ENCODE measurements around the gene FGF6. TPM values are rescaled to one million over a fixed set of nuclear protein-coding genes. Genes with fewer than 3 reads are reported as not detected.
A peak's percentile ranks its signal among the peaks of the same experiment; 100 is the strongest.

FGF6 gene
- total RNA-seq, 1 donor from 2014 or later = not detected

DNA sequence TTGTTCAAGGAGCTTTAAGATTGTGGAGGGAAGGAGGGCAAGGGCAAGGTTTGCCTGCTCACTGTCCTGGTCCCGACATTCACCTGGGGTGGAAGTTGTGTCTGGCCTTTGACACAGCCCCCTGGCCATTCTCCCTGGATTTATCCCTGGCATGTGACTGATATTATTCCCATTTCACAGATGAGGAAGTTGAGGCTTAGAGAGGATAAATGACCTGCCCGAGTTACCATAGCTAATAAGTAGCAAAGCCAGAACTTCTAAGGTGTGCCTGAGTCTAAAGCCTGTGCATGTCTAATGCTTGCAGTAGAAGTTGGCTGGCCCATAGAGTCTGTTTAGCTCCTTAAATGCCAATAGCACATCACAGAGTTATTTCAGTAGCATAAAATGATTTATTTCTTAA, 720 bp upstream of the FGF6 start:
- Mint-ChIP-seq H3K4me3 (ENCODE audit: low read depth) (no peak overlapping the region), H3K27me3 (peaks cover 66% of the 10 kb centered on the region), H3K4me1 (ENCODE audit: low read depth) (peaks cover 1% of the 10 kb centered on the region), H3K27ac (no peak overlapping the region), H3K9me3 (ENCODE audit: low read depth) (no peaks in the 10 kb centered on the region), H3K36me3 (ENCODE audit: insufficient read depth) (no peaks in the 10 kb centered on the region)
- no peak for DNase-seq (ENCODE audit: low spot score, unreplicated experiment)
- no peak for TF ChIP-seq CTCF (IDR thresholded peaks at IDR 0.05; ENCODE audit: unreplicated experiment)

GRCh38 chr12:4444031-4444430, 1.6 kb downstream of the FGF6 start:
- Mint-ChIP-seq H3K27ac (no peak overlapping the region), H3K36me3 (ENCODE audit: insufficient read depth) (no peaks in the 10 kb centered on the region), H3K4me3 (ENCODE audit: low read depth) (no peak overlapping the region), H3K27me3 (peaks cover 69% of the 10 kb centered on the region), H3K9me3 (ENCODE audit: low read depth) (no peaks in the 10 kb centered on the region), H3K4me1 (ENCODE audit: low read depth) (peaks cover 3% of the 10 kb centered on the region)
- no peak for DNase-seq (ENCODE audit: low spot score, unreplicated experiment)
- TF ChIP-seq CTCF (IDR thresholded peaks at IDR 0.05; ENCODE audit: unreplicated experiment) = no peak

GRCh38 chr12:4443616-4444015, 2.0 kb downstream of the FGF6 start:
- Mint-ChIP-seq H3K4me1 (ENCODE audit: low read depth) (peaks cover 3% of the 10 kb centered on the region), H3K27ac (no peak overlapping the region)
- peak; percentile 8 for DNase-seq (ENCODE audit: low spot score, unreplicated experiment)

GRCh38 chr12:4441355-4442335, 4.0 kb downstream of the FGF6 start:
- Mint-ChIP-seq H3K9me3 (ENCODE audit: low read depth) (no peaks in the 10 kb centered on the region), H3K36me3 (ENCODE audit: insufficient read depth) (no peaks in the 10 kb centered on the region), H3K27ac (no peak overlapping the region), H3K4me3 (ENCODE audit: low read depth) (no peak overlapping the region), H3K4me1 (ENCODE audit: low read depth) (peaks cover 3% of the 10 kb centered on the region), H3K27me3 (peaks cover 74% of the 10 kb centered on the region)
- peak; percentile 8 for DNase-seq (ENCODE audit: low spot score, unreplicated experiment)
- TF ChIP-seq CTCF (IDR thresholded peaks at IDR 0.05; ENCODE audit: unreplicated experiment) = no peak

More at GRCh38 chr12:4443616-4444015, 2.0 kb downstream of the FGF6 start:
- H3K36me3 Mint-ChIP-seq (ENCODE audit: insufficient read depth) = no peaks in the 10 kb centered on the region
- H3K27me3 Mint-ChIP-seq = peaks cover 73% of the 10 kb centered on the region
- no peaks in the 10 kb centered on the region for H3K9me3 Mint-ChIP-seq (ENCODE audit: low read depth)
- no peak overlapping the region for H3K4me3 Mint-ChIP-seq (ENCODE audit: low read depth)
- no peak for TF ChIP-seq CTCF (IDR thresholded peaks at IDR 0.05; ENCODE audit: unreplicated experiment)

DNA sequence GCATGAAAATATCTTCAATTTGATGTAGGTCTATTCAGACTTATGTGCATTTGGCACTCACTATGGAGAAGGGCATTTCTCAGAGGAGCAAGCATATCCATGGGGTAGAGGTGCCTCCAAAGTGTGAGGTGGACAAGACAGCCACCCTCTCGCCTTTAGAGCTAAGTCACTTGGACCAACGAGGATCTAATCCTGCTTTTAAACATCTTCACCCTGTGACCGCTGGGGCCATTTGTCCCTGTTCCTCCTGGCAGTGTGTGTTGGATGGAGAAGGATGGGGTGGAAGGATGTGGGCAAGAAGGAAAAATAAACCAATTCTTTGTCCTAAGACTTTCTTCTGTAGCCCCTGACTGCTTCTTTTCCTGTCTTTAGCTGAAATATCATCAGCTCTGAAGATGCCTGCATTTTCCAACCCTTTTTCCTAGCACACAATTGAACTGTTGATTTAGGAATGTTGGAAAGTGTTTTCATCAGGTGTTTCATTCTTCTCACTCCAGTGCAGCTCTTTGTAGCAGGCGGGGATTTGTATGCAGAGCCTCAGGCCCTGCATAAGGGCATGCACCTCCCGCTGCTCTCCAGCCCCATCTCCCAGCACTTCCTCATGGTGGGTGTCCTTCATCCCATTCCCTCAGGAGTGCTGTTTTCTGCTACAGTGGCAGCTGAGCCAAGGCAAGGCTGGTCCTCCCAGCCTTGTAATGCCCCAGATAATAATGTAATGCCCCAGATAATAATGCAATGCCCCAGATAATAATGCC, 5.3 kb downstream of the FGF6 start:
- H3K9me3 Mint-ChIP-seq (ENCODE audit: low read depth) = no peaks in the 10 kb centered on the region
- H3K4me3 Mint-ChIP-seq (ENCODE audit: low read depth) = no peak overlapping the region
- no peak overlapping the region for H3K27ac Mint-ChIP-seq
- TF ChIP-seq CTCF (IDR thresholded peaks at IDR 0.05; ENCODE audit: unreplicated experiment) = no peak
- peaks cover 3% of the 10 kb centered on the region for H3K4me1 Mint-ChIP-seq (ENCODE audit: low read depth)
- peaks cover 74% of the 10 kb centered on the region for H3K27me3 Mint-ChIP-seq
- no peaks in the 10 kb centered on the region for H3K36me3 Mint-ChIP-seq (ENCODE audit: insufficient read depth)
- DNase-seq (ENCODE audit: low spot score, unreplicated experiment) = peak; percentile 6

All from progenitor cell of endocrine pancreas (in vitro differentiated cells).